OCI-LY7 (cell line): ENCODE results near the gene HES7.

ENCODE experiments used
- EZH2phosphoT487 ChIP-seq: fragments of 200-600 bp; sonication (generic); IDR thresholded peaks from 2 replicates; pipeline ENCODE4 v1.6.1; 2018; ENCODE audit warnings: low read depth, borderline replicate concordance, mild to moderate bottlenecking, mixed run types, antibody characterized with exemption, low read length, moderate library complexity, mixed read lengths
- TF ChIP-seq, protein P1 (sequence below): fragments of 200-600 bp; sonication (generic); conservative IDR thresholded peaks from 2 replicates; pipeline ENCODE4 v1.5.1; 2014; ENCODE audit warnings: mild to moderate bottlenecking, antibody characterized with exemption, low read length, moderate library complexity, mixed read lengths

DNA sequence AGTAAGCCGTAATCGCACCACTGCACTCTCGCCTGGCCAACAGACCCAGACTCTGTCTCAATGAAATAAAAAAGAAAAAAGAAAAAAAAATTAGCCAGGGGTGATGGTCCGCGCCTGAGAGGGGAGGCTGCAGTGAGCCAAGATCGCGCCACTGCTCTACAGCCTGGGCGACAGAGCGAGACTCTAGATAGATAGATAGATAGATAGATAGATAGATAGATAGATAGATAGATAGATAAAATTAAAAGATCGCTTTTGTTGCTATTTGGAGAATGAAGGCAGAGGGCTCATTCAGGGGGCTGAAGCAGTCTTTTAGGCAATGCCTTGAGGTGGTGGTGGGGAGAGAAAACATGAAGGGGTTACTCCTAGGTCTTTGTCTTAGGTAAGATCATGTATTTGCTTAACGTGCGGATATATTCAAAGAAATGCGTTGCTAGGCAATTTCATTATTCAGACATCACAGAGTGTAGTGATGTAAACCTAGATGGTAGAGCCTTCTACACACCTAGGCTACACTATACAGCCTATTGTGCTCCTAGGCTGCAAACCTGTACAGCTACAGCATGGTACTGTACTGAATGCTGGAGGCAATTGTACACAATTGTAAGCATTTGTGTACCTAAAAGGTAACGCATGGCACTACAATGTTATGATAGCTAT is 4.3 kb upstream of the HES7 start:
- TF ChIP-seq, protein P1, sequence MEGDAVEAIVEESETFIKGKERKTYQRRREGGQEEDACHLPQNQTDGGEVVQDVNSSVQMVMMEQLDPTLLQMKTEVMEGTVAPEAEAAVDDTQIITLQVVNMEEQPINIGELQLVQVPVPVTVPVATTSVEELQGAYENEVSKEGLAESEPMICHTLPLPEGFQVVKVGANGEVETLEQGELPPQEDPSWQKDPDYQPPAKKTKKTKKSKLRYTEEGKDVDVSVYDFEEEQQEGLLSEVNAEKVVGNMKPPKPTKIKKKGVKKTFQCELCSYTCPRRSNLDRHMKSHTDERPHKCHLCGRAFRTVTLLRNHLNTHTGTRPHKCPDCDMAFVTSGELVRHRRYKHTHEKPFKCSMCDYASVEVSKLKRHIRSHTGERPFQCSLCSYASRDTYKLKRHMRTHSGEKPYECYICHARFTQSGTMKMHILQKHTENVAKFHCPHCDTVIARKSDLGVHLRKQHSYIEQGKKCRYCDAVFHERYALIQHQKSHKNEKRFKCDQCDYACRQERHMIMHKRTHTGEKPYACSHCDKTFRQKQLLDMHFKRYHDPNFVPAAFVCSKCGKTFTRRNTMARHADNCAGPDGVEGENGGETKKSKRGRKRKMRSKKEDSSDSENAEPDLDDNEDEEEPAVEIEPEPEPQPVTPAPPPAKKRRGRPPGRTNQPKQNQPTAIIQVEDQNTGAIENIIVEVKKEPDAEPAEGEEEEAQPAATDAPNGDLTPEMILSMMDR: no peak
- TF ChIP-seq EZH2phosphoT487: no peak
